H9 (cell line): ENCODE results near the gene PLEKHM3. TPM values are rescaled to one million over a fixed set of nuclear protein-coding genes. Genes with fewer than 3 reads are reported as not detected.

Source experiments
- DNase-seq: peaks from one replicate; pipeline ENCODE4 v3.0.0-alpha.2; 2017
- H2AFZ ChIP-seq: one replicate; pipeline ENCODE4 v1.6.1; 2013; ENCODE audit warnings: mild to moderate bottlenecking, low read length, control low read depth, moderate library complexity
- H2AK5ac ChIP-seq: 2 replicates; pipeline ENCODE4 v1.6.1; 2013; ENCODE audit warnings: low read length, control low read depth, mixed read lengths; ENCODE audit not compliant: insufficient read length
- H2BK120ac ChIP-seq: one replicate; pipeline ENCODE4 v1.6.1; 2013; ENCODE audit warnings: low read depth, mild to moderate bottlenecking, low read length, control low read depth, inconsistent platforms; ENCODE audit not compliant: poor library complexity, severe bottlenecking
- H2BK12ac ChIP-seq: 2 replicates; pipeline ENCODE4 v1.6.1; 2013; ENCODE audit warnings: low read length, control low read depth, mixed read lengths, low read depth; ENCODE audit not compliant: insufficient read length
- H2BK15ac ChIP-seq: 2 replicates; pipeline ENCODE4 v1.6.1; 2013; ENCODE audit warnings: low read depth, low read length, control low read depth
- H2BK20ac ChIP-seq: one replicate; pipeline ENCODE4 v1.6.1; 2013; ENCODE audit warnings: low read depth, mild to moderate bottlenecking, low read length, control low read depth, inconsistent platforms; ENCODE audit not compliant: poor library complexity, severe bottlenecking
- H2BK5ac ChIP-seq: 2 replicates; pipeline ENCODE4 v1.6.1; 2013; ENCODE audit warnings: low read length, control low read depth, mixed read lengths; ENCODE audit not compliant: insufficient read length
- H3K14ac ChIP-seq: 2 replicates; pipeline ENCODE4 v1.6.1; 2013; ENCODE audit warnings: low read length, control low read depth; ENCODE audit not compliant: insufficient read depth
- H3K18ac ChIP-seq: 2 replicates; pipeline ENCODE4 v1.6.1; 2013; ENCODE audit warnings: low read depth, mild to moderate bottlenecking, mixed read lengths, low read length, control low read depth; ENCODE audit not compliant: insufficient read length
- H3K23ac ChIP-seq: 2 replicates; pipeline ENCODE4 v1.6.1; 2013; ENCODE audit warnings: low read length, control low read depth, mixed read lengths, low read depth; ENCODE audit not compliant: insufficient read length
- H3K23me2 ChIP-seq: 2 replicates; pipeline ENCODE4 v1.6.1; 2013; ENCODE audit warnings: low read depth, mild to moderate bottlenecking, mixed read lengths, low read length, control low read depth; ENCODE audit not compliant: insufficient read length, poor library complexity, severe bottlenecking
- H3K27ac ChIP-seq: 2 replicates; pipeline ENCODE4 v1.5.1; 2013; ENCODE audit warnings: low read length, control low read depth, mixed read lengths, low read depth; ENCODE audit not compliant: insufficient read length
- H3K27me3 ChIP-seq: 2 replicates; pipeline ENCODE4 v1.6.1; 2013; ENCODE audit warnings: low read length, control low read depth, inconsistent platforms; ENCODE audit not compliant: insufficient read depth
- H3K4ac ChIP-seq: 2 replicates; pipeline ENCODE4 v1.6.1; 2013; ENCODE audit warnings: low read depth, mild to moderate bottlenecking, control low read depth, inconsistent platforms, low read length, moderate library complexity
- H3K4me1 ChIP-seq: 2 replicates; pipeline ENCODE4 v1.6.1; 2013; ENCODE audit warnings: low read length, control low read depth, inconsistent platforms; ENCODE audit not compliant: insufficient read depth
- H3K4me2 ChIP-seq: 2 replicates; pipeline ENCODE4 v1.6.1; 2013; ENCODE audit warnings: low read length, control low read depth, mixed read lengths; ENCODE audit not compliant: insufficient read length, insufficient read depth
- H3K56ac ChIP-seq: 2 replicates; pipeline ENCODE4 v1.6.1; 2013; ENCODE audit warnings: low read depth, mild to moderate bottlenecking, mixed read lengths, low read length, control low read depth; ENCODE audit not compliant: insufficient read length
- H3K79me1 ChIP-seq: 2 replicates; pipeline ENCODE4 v1.6.1; 2013; ENCODE audit warnings: low read depth, mild to moderate bottlenecking, moderate library complexity, low read length, control low read depth, inconsistent platforms; ENCODE audit not compliant: insufficient read depth, poor library complexity, severe bottlenecking
- H3K79me2 ChIP-seq: 2 replicates; pipeline ENCODE4 v1.6.1; 2013; ENCODE audit warnings: low read length, control low read depth, inconsistent platforms; ENCODE audit not compliant: insufficient read depth
- H3K9ac ChIP-seq: 2 replicates; pipeline ENCODE4 v1.6.1; 2013; ENCODE audit warnings: low read length, control low read depth, mixed read lengths; ENCODE audit not compliant: insufficient read length; ENCODE audit errors: extremely low read depth
- H3K9me3 ChIP-seq: one replicate; pipeline ENCODE4 v1.6.1; 2013; ENCODE audit warnings: low read depth, low read length, inconsistent platforms; ENCODE audit not compliant: control insufficient read depth
- H3T11ph ChIP-seq: one replicate; pipeline ENCODE4 v1.6.1; 2013; ENCODE audit warnings: mild to moderate bottlenecking, low read length, control low read depth, inconsistent platforms
- H4K20me1 ChIP-seq: one replicate; pipeline ENCODE4 v1.6.1; 2013; ENCODE audit not compliant: control insufficient read depth, insufficient read length, insufficient read depth
- H4K5ac ChIP-seq: 2 replicates; pipeline ENCODE4 v1.6.1; 2013; ENCODE audit warnings: low read depth, mild to moderate bottlenecking, mixed read lengths, low read length, control low read depth; ENCODE audit not compliant: insufficient read length
- H4K8ac ChIP-seq: replicated peaks from 2 replicates; pipeline ENCODE4 v1.6.1; 2013; ENCODE audit warnings: low read length, control low read depth, mixed read lengths, low read depth; ENCODE audit not compliant: insufficient read length
- H4K91ac ChIP-seq: 2 replicates; pipeline ENCODE4 v1.6.1; 2013; ENCODE audit warnings: low read depth, mild to moderate bottlenecking, moderate library complexity, mixed read lengths, low read length, control low read depth; ENCODE audit not compliant: insufficient read length
- H3K27ac Mint-ChIP-seq, 3 experiments: 2 replicates in 2 of 3; 3 replicates in 1 of 3; pipeline ENCODE4 v1.8.0; 2020 to 2021; ENCODE audit warnings: mixed read lengths in 3 of 3, mild to moderate bottlenecking in 1 of 3, moderate library complexity in 1 of 3
- H3K27me3 Mint-ChIP-seq: 2 replicates; pipeline ENCODE4 v1.8.0; 2021; ENCODE audit warnings: low read depth, mild to moderate bottlenecking, moderate library complexity, mixed read lengths
- H3K36me3 Mint-ChIP-seq, 3 experiments: 2 replicates in 2 of 3; 3 replicates in 1 of 3; pipeline ENCODE4 v1.8.0; 2020 to 2021; ENCODE audit warnings: low read depth in 3 of 3, mixed read lengths in 3 of 3; ENCODE audit not compliant: insufficient read depth in 1 of 3
- H3K4me1 Mint-ChIP-seq, 2 experiments: 2 replicates each; pipeline ENCODE4 v1.8.0; 2020; ENCODE audit warnings: mixed read lengths in 2 of 2
- H3K4me3 Mint-ChIP-seq, 2 experiments: 2 replicates in 1 of 2; 3 replicates in 1 of 2; pipeline ENCODE4 v1.8.0; 2020 to 2021; ENCODE audit warnings: mild to moderate bottlenecking in 2 of 2, mixed read lengths in 2 of 2, moderate library complexity in 1 of 2
- H3K9me3 Mint-ChIP-seq, 2 experiments: 2 replicates in 1 of 2; 3 replicates in 1 of 2; pipeline ENCODE4 v1.8.0; 2020; ENCODE audit warnings: mild to moderate bottlenecking in 2 of 2, mixed read lengths in 2 of 2, moderate library complexity in 1 of 2
- CTCF ChIP-seq: fragments of 200-600 bp; sonication (generic); conservative IDR thresholded peaks from 3 replicates; pipeline ENCODE4 v1.8.0; 2021; ENCODE audit warnings: antibody characterized with exemption, mild to moderate bottlenecking
- WGBS: extraction: QIAGEN DNeasy Blood & Tissue Kit; methylation state at CpG from one replicate; pipeline ENCODE4 v1.1.7; 2013; ENCODE audit warnings: missing lambda C conversion rate, low lambda C conversion rate, mixed read lengths; ENCODE audit not compliant: insufficient read length; ENCODE audit errors: extremely low coverage; 5-methylcytosine and 5-hydroxymethylcytosine counted together
- total RNA-seq: library from RNA; stranded (reverse); gene quantifications from 2 replicates; pipeline ENCODE4 v1.2.1, GENCODE V29; 2021

PLEKHM3 gene
- total RNA-seq, 1 experiment from 2014 or later = 7.5 TPM

GRCh38 chr2:208040199-208041171, 15.2 kb upstream of the PLEKHM3 start:
- Histone ChIP-seq H3K79me1 (no peaks in the 10 kb centered on the region), H3K23ac (no peak overlapping the region), H2BK15ac (no peak overlapping the region), H3K18ac (no peak overlapping the region), H3K79me2 (no peaks in the 10 kb centered on the region), H3K14ac (no peak overlapping the region), H2BK20ac (no peak overlapping the region), H2AFZ (no peak overlapping the region), H3K4ac (no peak overlapping the region), H3K4me2 (no peak overlapping the region), H2BK120ac (no peak overlapping the region), H2BK12ac (no peak overlapping the region), H3K27ac (no peak overlapping the region), H2AK5ac (no peak overlapping the region), H3K56ac (no peak overlapping the region), H4K91ac (no peak overlapping the region), H3K4me1 (peaks cover 2% of the 10 kb centered on the region; the same call in 1 of the 2 replicates), H4K8ac (no peak overlapping the region), H4K20me1 (no peaks in the 10 kb centered on the region), H3K9ac (no peak overlapping the region), H3K23me2 (no peaks in the 10 kb centered on the region), H4K5ac (no peak overlapping the region), H3T11ph (no peak overlapping the region), H3K9me3 (no peaks in the 10 kb centered on the region), H2BK5ac (no peak overlapping the region), H3K27me3 (no peaks in the 10 kb centered on the region)
- Mint-ChIP-seq H3K4me3 (no peak overlapping the region), H3K27me3 (no peaks in the 10 kb centered on the region), H3K27ac (peak overlapping the region in 1 of 3 experiments; percentile 49; a peak in 2 of 7 replicates), H3K4me1 (peaks cover 27 to 31% of the 10 kb centered on the region in 2 experiments), H3K9me3 (no peaks in the 10 kb centered on the region; a peak in 1 of 5 replicates), H3K36me3 (no peaks in the 10 kb centered on the region)
- TF ChIP-seq CTCF = peak; percentile 77
- WGBS = no CpG with 5 or more reads among the region's 8 CpGs
- peak; percentile 73 for DNase-seq
